Measurements from ENCODE around the gene CBY2. TPM values are rescaled to one million over a fixed set of nuclear protein-coding genes. Genes with fewer than 3 reads are reported as not detected.

CBY2 gene
- total RNA-seq, 1 donor, result 0.21 TPM

- peaks cover 2% of the 10 kb centered on the region for H3K27me3 ChIP-seq (ENCODE audit: insufficient read depth, low read length)
- H3K9me3 ChIP-seq (ENCODE audit: low read depth, low read length), result no peaks in the 10 kb centered on the region
- H3K4me3 ChIP-seq (ENCODE audit: low read length), result no peak overlapping the region
- peaks cover 5% of the 10 kb centered on the region for H3K4me1 ChIP-seq (ENCODE audit: insufficient read depth, low read length)
Observed at GRCh38 chr13:45690636-45691035, 11.5 kb upstream of the CBY2 start.

GRCh38 chr13:45691251-45691650 lies 10.9 kb upstream of the CBY2 start:
- Histone ChIP-seq H3K9me3 (ENCODE audit: low read depth, low read length) (no peaks in the 10 kb centered on the region), H3K4me1 (ENCODE audit: insufficient read depth, low read length) (peaks cover 11% of the 10 kb centered on the region), H3K27me3 (ENCODE audit: insufficient read depth, low read length) (peaks cover 1% of the 10 kb centered on the region), H3K4me3 (ENCODE audit: low read length) (no peak overlapping the region)

- no peak overlapping the region for H3K4me3 ChIP-seq (ENCODE audit: low read length)
- no peaks in the 10 kb centered on the region for H3K9me3 ChIP-seq (ENCODE audit: low read depth, low read length)
- H3K27me3 ChIP-seq (ENCODE audit: insufficient read depth, low read length), result no peaks in the 10 kb centered on the region
- peaks cover 15% of the 10 kb centered on the region for H3K4me1 ChIP-seq (ENCODE audit: insufficient read depth, low read length)
Observed at GRCh38 chr13:45691667-45692066, 10.5 kb upstream of the CBY2 start.

- Histone ChIP-seq H3K4me1 (ENCODE audit: insufficient read depth, low read length) (peaks cover 19% of the 10 kb centered on the region), H3K4me3 (ENCODE audit: low read length) (no peak overlapping the region), H3K9me3 (ENCODE audit: low read depth, low read length) (no peaks in the 10 kb centered on the region)
Observed at GRCh38 chr13:45695198-45695730, 6.9 kb upstream of the CBY2 start.

GRCh38 chr13:45696610-45697226 lies 5.4 kb upstream of the CBY2 start:
- H3K27me3 ChIP-seq (ENCODE audit: insufficient read depth, low read length), result no peaks in the 10 kb centered on the region
- H3K4me1 ChIP-seq (ENCODE audit: insufficient read depth, low read length), result peaks cover 19% of the 10 kb centered on the region
- H3K4me3 ChIP-seq (ENCODE audit: low read length), result no peak overlapping the region
- H3K9me3 ChIP-seq (ENCODE audit: low read depth, low read length), result no peaks in the 10 kb centered on the region

More at GRCh38 chr13:45695198-45695730, 6.9 kb upstream of the CBY2 start:
- H3K27me3 ChIP-seq (ENCODE audit: insufficient read depth, low read length), result no peaks in the 10 kb centered on the region

GRCh38 chr13:45700971-45701900 lies 884 bp upstream of the CBY2 start:
- Histone ChIP-seq H3K9me3 (ENCODE audit: low read depth, low read length) (no peaks in the 10 kb centered on the region), H3K4me3 (ENCODE audit: low read length) (no peak overlapping the region), H3K27me3 (ENCODE audit: insufficient read depth, low read length) (no peaks in the 10 kb centered on the region), H3K4me1 (ENCODE audit: insufficient read depth, low read length) (peaks cover 8% of the 10 kb centered on the region)

GRCh38 chr13:45702869-45703391 lies 810 bp downstream of the CBY2 start:
- Histone ChIP-seq H3K27me3 (ENCODE audit: insufficient read depth, low read length) (no peaks in the 10 kb centered on the region), H3K9me3 (ENCODE audit: low read depth, low read length) (no peaks in the 10 kb centered on the region), H3K4me3 (ENCODE audit: low read length) (no peak overlapping the region), H3K4me1 (ENCODE audit: insufficient read depth, low read length) (no peaks in the 10 kb centered on the region)

GRCh38 chr13:45704211-45704739 lies 2.2 kb downstream of the CBY2 start:
- Histone ChIP-seq H3K27me3 (ENCODE audit: insufficient read depth, low read length) (no peaks in the 10 kb centered on the region), H3K4me3 (ENCODE audit: low read length) (no peak overlapping the region), H3K4me1 (ENCODE audit: insufficient read depth, low read length) (no peaks in the 10 kb centered on the region), H3K9me3 (ENCODE audit: low read depth, low read length) (no peaks in the 10 kb centered on the region)

GRCh38 chr13:45704854-45705695 lies 3.0 kb downstream of the CBY2 start:
- H3K4me3 ChIP-seq (ENCODE audit: low read length), result no peak overlapping the region
- H3K27me3 ChIP-seq (ENCODE audit: insufficient read depth, low read length), result no peaks in the 10 kb centered on the region
- H3K4me1 ChIP-seq (ENCODE audit: insufficient read depth, low read length), result no peaks in the 10 kb centered on the region
- H3K9me3 ChIP-seq (ENCODE audit: low read depth, low read length), result no peaks in the 10 kb centered on the region

GRCh38 chr13:45705918-45706317 lies 3.8 kb downstream of the CBY2 start:
- H3K4me1 ChIP-seq (ENCODE audit: insufficient read depth, low read length), result no peaks in the 10 kb centered on the region
- H3K9me3 ChIP-seq (ENCODE audit: low read depth, low read length), result no peaks in the 10 kb centered on the region
- no peak overlapping the region for H3K4me3 ChIP-seq (ENCODE audit: low read length)
- H3K27me3 ChIP-seq (ENCODE audit: insufficient read depth, low read length), result no peaks in the 10 kb centered on the region

GRCh38 chr13:45707516-45708100 lies 5.5 kb downstream of the CBY2 start:
- H3K27me3 ChIP-seq (ENCODE audit: insufficient read depth, low read length), result no peaks in the 10 kb centered on the region
- no peaks in the 10 kb centered on the region for H3K4me1 ChIP-seq (ENCODE audit: insufficient read depth, low read length)
- no peaks in the 10 kb centered on the region for H3K9me3 ChIP-seq (ENCODE audit: low read depth, low read length)
- no peak overlapping the region for H3K4me3 ChIP-seq (ENCODE audit: low read length)

GRCh38 chr13:45711951-45712350 lies 9.8 kb downstream of the CBY2 start:
- Histone ChIP-seq H3K4me1 (ENCODE audit: insufficient read depth, low read length) (no peaks in the 10 kb centered on the region), H3K9me3 (ENCODE audit: low read depth, low read length) (no peaks in the 10 kb centered on the region), H3K4me3 (ENCODE audit: low read length) (no peak overlapping the region), H3K27me3 (ENCODE audit: insufficient read depth, low read length) (no peaks in the 10 kb centered on the region)

GRCh38 chr13:45713106-45713690 lies 11.1 kb downstream of the CBY2 start:
- H3K4me1 ChIP-seq (ENCODE audit: insufficient read depth, low read length), result no peaks in the 10 kb centered on the region
- no peaks in the 10 kb centered on the region for H3K9me3 ChIP-seq (ENCODE audit: low read depth, low read length)

GRCh38 chr13:45713721-45714120 lies 11.6 kb downstream of the CBY2 start:
- Histone ChIP-seq H3K4me3 (ENCODE audit: low read length) (no peak overlapping the region), H3K9me3 (ENCODE audit: low read depth, low read length) (no peaks in the 10 kb centered on the region), H3K4me1 (ENCODE audit: insufficient read depth, low read length) (no peaks in the 10 kb centered on the region), H3K27me3 (ENCODE audit: insufficient read depth, low read length) (no peaks in the 10 kb centered on the region)

More at GRCh38 chr13:45713106-45713690, 11.1 kb downstream of the CBY2 start:
- H3K4me3 ChIP-seq (ENCODE audit: low read length), result no peak overlapping the region
- no peaks in the 10 kb centered on the region for H3K27me3 ChIP-seq (ENCODE audit: insufficient read depth, low read length)
